Measurements from ENCODE around the gene MFGE8. TPM values are rescaled to one million over a fixed set of nuclear protein-coding genes. Genes with fewer than 3 reads are reported as not detected.

MFGE8 gene
- total and polyA plus RNA-seq, 9 of the 15 experiments (the other 6 are each of a cell fraction or from before 2014, with no cell fraction given) = 2.3 to 142 (median 62.3) TPM

DNA sequence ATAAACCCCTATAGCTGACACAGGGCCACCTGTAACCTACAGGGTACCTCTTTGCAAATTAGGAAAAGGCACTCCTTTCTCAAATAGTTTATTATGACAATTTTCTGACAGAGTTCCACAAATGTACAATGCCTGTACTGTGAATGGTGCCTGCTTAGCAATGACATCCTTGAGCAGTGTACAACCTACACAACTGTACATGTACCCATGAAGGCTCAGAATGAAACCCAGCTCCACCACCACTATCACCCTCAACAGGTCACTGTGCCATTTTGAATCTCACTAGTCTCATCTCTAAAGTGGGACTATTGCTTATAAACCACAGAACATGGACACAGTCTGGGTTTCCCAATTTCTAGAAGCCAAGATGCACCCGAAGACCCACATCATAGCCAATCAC is 7.0 kb downstream of the MFGE8 start:
- intact Hi-C loops (cut with micrococcal nuclease) = no loop called here
- WGBS (ENCODE audit: insufficient coverage, low coverage, missing lambda C conversion rate) = 94% methylated on average over 1 of the region's 1 CpG
- CTCF ChIA-PET (ENCODE audit: low intra/inter-chr PET ratio) = interaction anchor here (1.1 kb wide), 1 partner anchor 111 kb away, joined by 4 read pairs; no protein-coding TSS in a partner anchor
- peaks cover 30% of the 10 kb centered on the region in 2 experiments; a peak in 4 of 5 replicates for H3K4me1 ChIP-seq (replicated peaks in 1 of 2; ENCODE audit: control insufficient read depth in 2 of 2, insufficient read depth in 2 of 2, low read length in 2 of 2)
- TF ChIP-seq XRCC4 (IDR thresholded peaks at IDR 0.05; ENCODE audit: extremely low read depth, insufficient read depth, insufficient read length) = no peak
- peak; percentile 90 for TF ChIP-seq RBM25 (IDR thresholded peaks at IDR 0.05; ENCODE audit: low read depth, low read length, severe bottlenecking)
- TF ChIP-seq, protein P1, sequence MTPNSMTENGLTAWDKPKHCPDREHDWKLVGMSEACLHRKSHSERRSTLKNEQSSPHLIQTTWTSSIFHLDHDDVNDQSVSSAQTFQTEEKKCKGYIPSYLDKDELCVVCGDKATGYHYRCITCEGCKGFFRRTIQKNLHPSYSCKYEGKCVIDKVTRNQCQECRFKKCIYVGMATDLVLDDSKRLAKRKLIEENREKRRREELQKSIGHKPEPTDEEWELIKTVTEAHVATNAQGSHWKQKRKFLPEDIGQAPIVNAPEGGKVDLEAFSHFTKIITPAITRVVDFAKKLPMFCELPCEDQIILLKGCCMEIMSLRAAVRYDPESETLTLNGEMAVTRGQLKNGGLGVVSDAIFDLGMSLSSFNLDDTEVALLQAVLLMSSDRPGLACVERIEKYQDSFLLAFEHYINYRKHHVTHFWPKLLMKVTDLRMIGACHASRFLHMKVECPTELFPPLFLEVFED (CRISPR knock-in tag; conservative IDR thresholded peaks at IDR 0.05) = no peak
- TF ChIP-seq SIX5 (IDR thresholded peaks at IDR 0.05; ENCODE audit: borderline replicate concordance in 1 of 2, insufficient read depth in 1 of 2, low read depth in 1 of 2, low read length in 2 of 2) = no peak
- TF ChIP-seq ZFP36 (IDR thresholded peaks at IDR 0.05; ENCODE audit: low read depth, low read length, partially characterized antibody) = no peak
- H3K9me1 ChIP-seq (ENCODE audit: control insufficient read depth, insufficient read depth, low read length) = peaks cover 3% of the 10 kb centered on the region
- BruUV-seq (replicated peaks) = no TSS peak
- H3K9me3 ChIP-seq (replicated peaks; ENCODE audit: control insufficient read depth, insufficient read depth, low read depth, low read length) = no peaks in the 10 kb centered on the region
- no peaks in the 10 kb centered on the region for H3K27me3 ChIP-seq (ENCODE audit: control insufficient read depth in 2 of 2, insufficient read depth in 2 of 2, low read length in 2 of 2)
- POLR2A ChIA-PET = interaction anchor here (1.2 to 2.4 kb wide), 2 partner anchors 15 to 97 kb away, joined by 5 to 20 read pairs; no protein-coding TSS in a partner anchor
- no peak overlapping the region for H3K27ac ChIP-seq (ENCODE audit: extremely low read depth, low read depth, low read length)
- no peak overlapping the region for H3K4me2 ChIP-seq (ENCODE audit: insufficient read depth, low read length)
- H3K79me2 ChIP-seq (ENCODE audit: control insufficient read depth, insufficient read depth, low read length) = peaks cover 18% of the 10 kb centered on the region
- ATAC-seq = no peak
- H4K20me1 ChIP-seq (replicated peaks; ENCODE audit: control insufficient read depth, insufficient read depth, low read length) = 0 out of 2 replicates have a peak, but pooled peaks cover 9% of the 10 kb centered on the region
- no peak overlapping the region for H3K9ac ChIP-seq (ENCODE audit: insufficient read depth in 1 of 2, low read depth in 2 of 2, low read length in 2 of 2)
- H3K4me3 ChIP-seq = no peak overlapping the region
- in situ Hi-C loops (cut with MboI) = no loop called here
- FAIRE-seq = no peak
- no peak overlapping the region for H2AFZ ChIP-seq (ENCODE audit: low read depth, low read length)
- peaks cover 95% of the 10 kb centered on the region for H3K36me3 ChIP-seq (ENCODE audit: control insufficient read depth, insufficient read depth, low read length)
- no peak for DNase-seq (ENCODE audit: extremely low read depth in 1 of 4, low spot score in 3 of 4)

All from K562 (cell line).